Spleen (tissue), 11 donors: ENCODE measurements around the gene CRKL. TPM values are rescaled to one million over a fixed set of nuclear protein-coding genes. Genes with fewer than 3 reads are reported as not detected.

ENCODE experiments used
- DNase-seq: peaks from one replicate; pipeline ENCODE4 v3.0.0-alpha.2; 2020
- H3K27ac ChIP-seq, 8 donors: fragments of 200-600 bp; sonication (generic) in 7 of 8; 1 replicate in 4 of 8; 2 replicates in 4 of 8; pipeline versions ENCODE4 v1.5.0 to v1.8.0; 2016 to 2021; ENCODE audit warnings: inconsistent platforms in 4 of 8, mild to moderate bottlenecking in 4 of 8, moderate library complexity in 1 of 8
- H3K27me3 ChIP-seq, 7 donors: fragments of 200-600 bp; sonication (generic) in 6 of 7; replicated peaks in 1 of 7; 1 replicate in 4 of 7; 2 replicates in 3 of 7; pipeline versions ENCODE4 v1.5.0 to v1.8.0; 2016 to 2021; ENCODE audit warnings: inconsistent platforms in 3 of 7, mild to moderate bottlenecking in 1 of 7
- H3K36me3 ChIP-seq, 6 donors: fragments of 200-600 bp; sonication (generic) in 5 of 6; 1 replicate in 4 of 6; 2 replicates in 2 of 6; pipeline versions ENCODE4 v1.5.0 to v1.8.0; 2016 to 2021; ENCODE audit warnings: inconsistent platforms in 2 of 6
- H3K4me1 ChIP-seq, 6 donors: fragments of 200-600 bp; sonication (generic) in 5 of 6; 1 replicate in 3 of 6; 2 replicates in 3 of 6; pipeline versions ENCODE4 v1.5.0 to v1.8.0; 2016 to 2021; ENCODE audit warnings: inconsistent platforms in 3 of 6
- H3K4me3 ChIP-seq, 8 donors: fragments of 200-600 bp; sonication (generic) in 7 of 8; 1 replicate in 4 of 8; 2 replicates in 4 of 8; pipeline versions ENCODE4 v1.5.0 to v1.8.0; 2016 to 2021; ENCODE audit warnings: inconsistent platforms in 4 of 8, mild to moderate bottlenecking in 4 of 8, moderate library complexity in 2 of 8
- H3K9me3 ChIP-seq, 8 donors: fragments of 200-600 bp; sonication (generic) in 7 of 8; 1 replicate in 4 of 8; 2 replicates in 4 of 8; pipeline versions ENCODE4 v1.5.0 to v1.8.0; 2016 to 2021; ENCODE audit warnings: inconsistent platforms in 4 of 8
- CTCF ChIP-seq, 11 experiments: fragments of 200-600 bp in 7 of 11; fragments of 450-650 bp in 4 of 11; sonication (generic) in 4 of 11; IDR thresholded peaks in 8 of 11; conservative IDR thresholded peaks in 3 of 11; 1 replicate in 7 of 11; 2 replicates in 4 of 11; pipeline versions ENCODE4 v1.4.0 to v1.8.0; 2016 to 2021; ENCODE audit warnings: antibody characterized with exemption in 11 of 11, inconsistent platforms in 4 of 11, mild to moderate bottlenecking in 1 of 11
- POLR2A ChIP-seq, 3 donors: fragments of 450-650 bp; IDR thresholded peaks; one replicate each; pipeline ENCODE4 v1.5.1; 2017; ENCODE audit warnings: antibody characterized with exemption in 3 of 3, mild to moderate bottlenecking in 1 of 3
- POLR2AphosphoS5 ChIP-seq, 3 donors: sonication (generic); formaldehyde crosslinking; IDR thresholded peaks; one replicate each; pipeline ENCODE4 v1.5.1; 2017; ENCODE audit warnings: antibody characterized with exemption in 3 of 3
- WGBS, 5 donors: extraction: QIAGEN DNeasy Blood & Tissue Kit in 3 of 5; methylation state at CpG; one replicate each; pipeline versions ENCODE4 v1.1.5 to v1.1.7; 2013 to 2018; 5-methylcytosine and 5-hydroxymethylcytosine counted together
- intact Hi-C: fragments of 100-400 bp; cut with DNase I; formaldehyde crosslinking; loops from one replicate; pipeline ENCODE4 v1.15.0; 2023; ENCODE audit warnings: low total_unique reads
- polyA plus RNA-seq, 3 donors: library from polyadenylated mRNA; stranded (reverse); fragments of 200-250 nt; gene quantifications; one replicate each; pipeline ENCODE4 v1.2.1, GENCODE V29; 2013
- total RNA-seq, 7 donors: library from RNA; depleted of rRNA in 3 of 7; stranded (reverse); fragments of >200 nt in 3 of 7; fragmentation: NEBNext Ultra II Directional in 4 of 7; extraction: Animal tissue kit (Norgen Biotek cat#: 25700) in 4 of 7; gene quantifications; one replicate each; pipeline versions ENCODE4 v1.1.0 to v1.2.1, GENCODE V29; 2016 to 2021
- donor health status: healthy with polysubstance abuse.
- donor health status: DM: no; HTN: no; CAD: no; lungs with moderate emphysema.
- donor health status: DM: no; HTN: no; CAD: no.
- donor health status: Bipolar disorder and iron deficiency.
- donor health status: healthy.
- donor health status: DM: no; HTN: no; CAD: no.
- donor health status: DM: yes; HTN: yes; CAD: no.

The CRKL gene
- total and polyA plus RNA-seq, 10 donors, result 11.5 to 65.3 (median 57.4) TPM

GRCh38 chr22:20999350-21000206 lies 82.4 kb downstream of the CRKL start:
- peak; percentile 81 for DNase-seq
- Histone ChIP-seq H3K27me3 (no peaks in the 10 kb centered on the region), H3K36me3 (peaks cover 0 to 62% (median 49%) of the 10 kb centered on the region in 6 donors), H3K27ac (peak overlapping the region in 2 of 8 donors; percentile 99), H3K4me1 (peaks cover 30 to 55% (median 37%) of the 10 kb centered on the region in 6 donors), H3K4me3 (peak overlapping the region in 1 of 8 donors; percentile 82), H3K9me3 (no peaks in the 10 kb centered on the region)
- intact Hi-C loops, result no loop called here
- WGBS, 5 donors, result 92 to 96% (median 95%) methylated on average over 6 to 27 of the region's 27 CpGs
- peak in 2 of 3 donors; percentile 51 to 69 for TF ChIP-seq POLR2AphosphoS5 (IDR thresholded peaks at IDR 0.05)
- TF ChIP-seq CTCF (IDR thresholded peaks at IDR 0.05 in 8 of 11, conservative IDR thresholded peaks at IDR 0.05 in 3 of 11), result no peak

- WGBS, 5 donors, result 61 to 74% (median 70%) methylated on average over 13 to 22 of the region's 22 CpGs
- intact Hi-C loops, result no loop called here
Measured at GRCh38 chr22:21000207-21000986, 83.2 kb downstream of the CRKL start.

GRCh38 chr22:21000987-21001600 lies 83.9 kb downstream of the CRKL start:
- Histone ChIP-seq H3K4me1 (peaks cover 30 to 55% (median 37%) of the 10 kb centered on the region in 6 donors), H3K4me3 (peak overlapping the region; percentile 66 to 85 (median 74)), H3K36me3 (peaks cover 0 to 47% (median 39%) of the 10 kb centered on the region in 6 donors), H3K27ac (peak overlapping the region; percentile 96 to 100 (median 98)), H3K9me3 (no peaks in the 10 kb centered on the region), H3K27me3 (no peaks in the 10 kb centered on the region)
- intact Hi-C loops, result no loop called here
- TF ChIP-seq CTCF (IDR thresholded peaks at IDR 0.05 in 8 of 11, conservative IDR thresholded peaks at IDR 0.05 in 3 of 11) (no peak), POLR2AphosphoS5 (IDR thresholded peaks at IDR 0.05) (no peak), POLR2A (IDR thresholded peaks at IDR 0.05) (no peak)
- WGBS, 5 donors, result 0 to 3% (median 3%) methylated on average over 11 to 26 of the region's 26 CpGs
- DNase-seq, result no peak

More at GRCh38 chr22:21000207-21000986, 83.2 kb downstream of the CRKL start:
- peaks cover 0 to 54% (median 45%) of the 10 kb centered on the region in 6 donors for H3K36me3 ChIP-seq
- peak; percentile 79 for DNase-seq
- TF ChIP-seq CTCF (IDR thresholded peaks at IDR 0.05 in 8 of 11, conservative IDR thresholded peaks at IDR 0.05 in 3 of 11) (no peak), POLR2AphosphoS5 (IDR thresholded peaks at IDR 0.05) (peak in 1 of 3 donors; percentile 31)
- H3K27ac ChIP-seq, result peak overlapping the region in 7 of 8 donors; percentile 96 to 100 (median 98)
- H3K27me3 ChIP-seq, result no peaks in the 10 kb centered on the region
- H3K4me3 ChIP-seq, result peak overlapping the region; percentile 66 to 85 (median 74)
- no peaks in the 10 kb centered on the region for H3K9me3 ChIP-seq
- peaks cover 30 to 55% (median 37%) of the 10 kb centered on the region in 6 donors for H3K4me1 ChIP-seq
